Thyroid gland (tissue), 4 donors: ENCODE measurements around the gene ADGRB3.

Experiments used
- POLR2A ChIP-seq, 2 donors: fragments of 450-650 bp; IDR thresholded peaks; one replicate each; pipeline ENCODE4 v1.6.1; 2017; ENCODE audit warnings: antibody characterized with exemption in 2 of 2, mild to moderate bottlenecking in 2 of 2, moderate library complexity in 1 of 2
- TF ChIP-seq, protein P1 (sequence below), 6 experiments: fragments of 200-600 bp in 3 of 6; fragments of 450-650 bp in 3 of 6; sonication (generic) in 3 of 6; IDR thresholded peaks; one replicate each; pipeline ENCODE4 v1.5.1; 2016 to 2019; ENCODE audit warnings: antibody characterized with exemption in 6 of 6, mild to moderate bottlenecking in 2 of 6, inconsistent platforms in 1 of 6, moderate library complexity in 1 of 6

DNA sequence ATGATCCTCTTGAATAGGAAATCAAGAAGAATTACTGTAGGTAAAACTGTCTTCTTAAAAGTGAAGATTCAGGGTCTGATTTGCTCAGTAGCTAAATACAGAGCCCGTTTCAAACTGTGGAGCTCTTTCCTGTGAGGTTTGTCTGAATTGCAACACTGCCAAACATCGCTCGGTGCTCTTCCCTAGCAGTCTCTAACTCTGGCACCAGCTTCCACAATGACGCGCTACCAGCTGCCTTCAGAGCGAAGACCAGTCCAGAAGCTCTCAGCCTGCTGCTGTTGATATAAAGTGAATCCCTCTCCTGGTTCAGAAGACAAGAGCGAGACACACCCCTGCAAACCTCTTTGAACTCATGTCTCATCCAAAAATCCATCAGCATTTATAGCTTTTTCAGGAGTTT lies 714.7 kb downstream of the ADGRB3 start:
- TF ChIP-seq, protein P1, sequence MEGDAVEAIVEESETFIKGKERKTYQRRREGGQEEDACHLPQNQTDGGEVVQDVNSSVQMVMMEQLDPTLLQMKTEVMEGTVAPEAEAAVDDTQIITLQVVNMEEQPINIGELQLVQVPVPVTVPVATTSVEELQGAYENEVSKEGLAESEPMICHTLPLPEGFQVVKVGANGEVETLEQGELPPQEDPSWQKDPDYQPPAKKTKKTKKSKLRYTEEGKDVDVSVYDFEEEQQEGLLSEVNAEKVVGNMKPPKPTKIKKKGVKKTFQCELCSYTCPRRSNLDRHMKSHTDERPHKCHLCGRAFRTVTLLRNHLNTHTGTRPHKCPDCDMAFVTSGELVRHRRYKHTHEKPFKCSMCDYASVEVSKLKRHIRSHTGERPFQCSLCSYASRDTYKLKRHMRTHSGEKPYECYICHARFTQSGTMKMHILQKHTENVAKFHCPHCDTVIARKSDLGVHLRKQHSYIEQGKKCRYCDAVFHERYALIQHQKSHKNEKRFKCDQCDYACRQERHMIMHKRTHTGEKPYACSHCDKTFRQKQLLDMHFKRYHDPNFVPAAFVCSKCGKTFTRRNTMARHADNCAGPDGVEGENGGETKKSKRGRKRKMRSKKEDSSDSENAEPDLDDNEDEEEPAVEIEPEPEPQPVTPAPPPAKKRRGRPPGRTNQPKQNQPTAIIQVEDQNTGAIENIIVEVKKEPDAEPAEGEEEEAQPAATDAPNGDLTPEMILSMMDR (IDR thresholded peaks at IDR 0.05) = no peak
- no peak for TF ChIP-seq POLR2A (IDR thresholded peaks at IDR 0.05)
